Measurements from ENCODE around the gene ARHGEF25. TPM values are rescaled to one million over a fixed set of nuclear protein-coding genes. Genes with fewer than 3 reads are reported as not detected.

ARHGEF25 gene
- total RNA-seq, 2 donors from 2014 or later: 12.7 to 20.1 TPM

- Mint-ChIP-seq H3K9me3 (no peaks in the 10 kb centered on the region), H3K4me3 (peak overlapping the region; percentile 83), H3K4me1 (peaks cover 18% of the 10 kb centered on the region), H3K27me3 (ENCODE audit: insufficient read depth) (no peaks in the 10 kb centered on the region), H3K27ac (peak overlapping the region; percentile 95), H3K36me3 (ENCODE audit: low read depth) (peaks cover 51% of the 10 kb centered on the region)
- WGBS, 2 experiments (ENCODE audit: insufficient coverage in 1 of 2, insufficient read length in 1 of 2): 82 to 92% methylated on average over 2 of the region's 2 CpGs
- Histone ChIP-seq H3K9me3 (ENCODE audit: control insufficient read depth, low read length) (no peaks in the 10 kb centered on the region), H3K27ac (ENCODE audit: low read depth, low read length) (no peak overlapping the region), H3K4me3 (ENCODE audit: low read length) (no peak overlapping the region), H3K36me3 (ENCODE audit: control insufficient read depth, insufficient read depth, low read length) (peaks cover 46% of the 10 kb centered on the region), H3K27me3 (ENCODE audit: control insufficient read depth, insufficient read depth, low read length, poor library complexity, severe bottlenecking) (no peaks in the 10 kb centered on the region), H3K4me1 (ENCODE audit: control insufficient read depth, insufficient read depth, low read length) (peaks cover 7% of the 10 kb centered on the region), H3K9ac (ENCODE audit: extremely low read depth, low read length, poor library complexity, severe bottlenecking) (no peak overlapping the region)
- no peak for TF ChIP-seq CTCF (conservative IDR thresholded peaks at IDR 0.05)
- no peak for DNase-seq
These were observed 7.9 kb upstream of the ARHGEF25 start for GRCh38 chr12:57603324-57603723.

DNA sequence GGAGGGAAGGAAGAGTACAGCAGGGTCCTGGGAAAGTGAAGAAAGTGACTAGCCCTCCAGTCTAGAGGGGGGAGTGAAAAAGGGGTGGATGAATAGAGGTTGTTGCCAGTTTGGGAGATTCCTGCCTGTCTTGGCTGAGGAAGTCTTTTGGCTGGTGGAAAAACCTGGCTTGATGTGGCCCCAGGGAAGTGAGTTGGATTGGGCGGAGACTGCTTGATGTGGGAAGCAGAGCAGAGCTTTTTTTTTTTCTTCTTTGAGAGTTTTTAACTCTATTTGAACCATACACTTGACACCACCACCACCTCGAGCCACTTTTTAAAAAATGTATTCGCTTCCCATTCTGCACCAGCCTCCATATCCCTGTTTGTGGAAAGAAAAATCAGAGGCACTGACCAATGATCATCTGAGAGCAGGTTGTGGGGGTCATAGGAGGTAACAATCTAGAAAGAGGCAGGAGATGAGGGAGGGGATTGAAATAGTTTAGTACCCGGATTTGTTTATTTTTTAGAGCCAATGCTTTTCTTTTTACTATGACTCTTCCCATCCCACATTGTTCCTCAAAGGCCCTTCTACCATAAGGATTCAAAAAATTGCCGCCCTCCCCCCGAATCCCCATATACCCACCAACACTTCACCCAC is 7.3 kb upstream of the ARHGEF25 start:
- Histone ChIP-seq H3K27me3 (ENCODE audit: control insufficient read depth, insufficient read depth, low read length, poor library complexity, severe bottlenecking) (no peaks in the 10 kb centered on the region), H3K4me3 (ENCODE audit: low read length) (peak overlapping the region; percentile 82), H3K36me3 (ENCODE audit: control insufficient read depth, insufficient read depth, low read length) (peaks cover 45% of the 10 kb centered on the region), H3K9ac (ENCODE audit: extremely low read depth, low read length, poor library complexity, severe bottlenecking) (peak overlapping the region; percentile 60), H3K27ac (ENCODE audit: low read depth, low read length) (no peak overlapping the region), H3K4me1 (ENCODE audit: control insufficient read depth, insufficient read depth, low read length) (peaks cover 7% of the 10 kb centered on the region), H3K9me3 (ENCODE audit: control insufficient read depth, low read length) (no peaks in the 10 kb centered on the region)
- peak overlapping the region; percentile 95 for H3K27ac Mint-ChIP-seq
- H3K9me3 Mint-ChIP-seq: no peaks in the 10 kb centered on the region
- H3K4me3 Mint-ChIP-seq: peak overlapping the region; percentile 83
- H3K4me1 Mint-ChIP-seq: peaks cover 18% of the 10 kb centered on the region
- peak; percentile 83 for DNase-seq
- 36% methylated on average over 4 of the region's 6 CpGs; no CpG with 5 or more reads in 1 of the 2 experiments for WGBS, 2 experiments (ENCODE audit: insufficient coverage in 1 of 2, insufficient read length in 1 of 2)
- peaks cover 51% of the 10 kb centered on the region for H3K36me3 Mint-ChIP-seq (ENCODE audit: low read depth)
- no peak for TF ChIP-seq CTCF (conservative IDR thresholded peaks at IDR 0.05)
- H3K27me3 Mint-ChIP-seq (ENCODE audit: insufficient read depth): no peaks in the 10 kb centered on the region

GRCh38 chr12:57604454-57604991 is 6.7 kb upstream of the ARHGEF25 start, which contains the start of gene DTX3:
Gene DTX3, plus strand, starts transcription at chr12:57604824. Its CDS starts 1,694 bp downstream, at chr12:57606518.
- H3K27me3 ChIP-seq (ENCODE audit: control insufficient read depth, insufficient read depth, low read length, poor library complexity, severe bottlenecking): peaks cover 3% of the 10 kb centered on the region
- H3K4me3 Mint-ChIP-seq: peak within 1 kb of the TSS; percentile 83
- H3K4me3 ChIP-seq (ENCODE audit: low read length): peak within 1 kb of the TSS; percentile 85
- no peaks in the 10 kb centered on the region for H3K9me3 ChIP-seq (ENCODE audit: control insufficient read depth, low read length)
- peaks cover 23% of the 10 kb centered on the region for H3K4me1 Mint-ChIP-seq
- peak within 1 kb of the TSS; percentile 60 for H3K9ac ChIP-seq (ENCODE audit: extremely low read depth, low read length, poor library complexity, severe bottlenecking)
- TF ChIP-seq CTCF (conservative IDR thresholded peaks at IDR 0.05): no peak
- no peaks in the 10 kb centered on the region for H3K9me3 Mint-ChIP-seq
- H3K4me1 ChIP-seq (ENCODE audit: control insufficient read depth, insufficient read depth, low read length): peaks cover 7% of the 10 kb centered on the region
- H3K36me3 ChIP-seq (ENCODE audit: control insufficient read depth, insufficient read depth, low read length): peaks cover 39% of the 10 kb centered on the region
- H3K36me3 Mint-ChIP-seq (ENCODE audit: low read depth): peaks cover 46% of the 10 kb centered on the region
- peak within 1 kb of the TSS; percentile 95 for H3K27ac Mint-ChIP-seq
- DNase-seq: peak; percentile 87
- peaks cover 5% of the 10 kb centered on the region for H3K27me3 Mint-ChIP-seq (ENCODE audit: insufficient read depth)
- 3% methylated on average over 19 of the region's 36 CpGs; no CpG with 5 or more reads in 1 of the 2 experiments for WGBS, 2 experiments (ENCODE audit: insufficient coverage in 1 of 2, insufficient read length in 1 of 2)
- H3K27ac ChIP-seq (ENCODE audit: low read depth, low read length): peak within 1 kb of the TSS; percentile 68

All from endodermal cell (in vitro differentiated cells).